ENCODE results near the gene CLHC1. TPM values are rescaled to one million over a fixed set of nuclear protein-coding genes. Genes with fewer than 3 reads are reported as not detected.
"Not testable (repeated sequence)": the region's sequence is repeated elsewhere in the genome, so short reads cannot be mapped to it uniquely, and the experiment has no call there.

The CLHC1 gene
- total RNA-seq, 1 experiment from 2014 or later = 32.8 TPM

DNA sequence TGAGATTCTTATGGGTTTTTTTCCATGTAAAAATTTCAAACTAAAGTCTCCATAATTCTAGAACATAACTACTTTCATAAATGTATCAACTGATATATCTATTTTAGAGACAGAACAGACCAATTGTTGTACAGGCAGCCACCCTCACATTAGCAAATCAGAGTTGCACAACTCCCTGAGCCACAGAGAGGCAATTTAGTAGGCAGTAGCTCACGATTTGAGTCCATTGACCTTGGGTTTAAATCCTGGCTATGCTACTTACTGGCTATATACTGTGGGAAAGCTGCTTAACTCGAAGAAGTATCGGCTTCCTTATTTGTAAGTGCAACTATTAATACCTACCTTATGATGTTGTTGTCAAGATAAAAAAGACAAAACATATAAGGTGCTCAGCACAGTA lies 20.7 kb upstream of the CLHC1 start:
- no peak for DNase-seq (ENCODE audit: unreplicated experiment)
- ChIA-PET CTCF (interaction anchor here (1.6 kb wide), 1 partner anchor 179 kb away, joined by 4 read pairs; no protein-coding TSS in a partner anchor), POLR2A (interaction anchor here (0.7 to 2.8 kb wide), 4 partner anchors 13 to 349 kb away, joined by 3 to 8 read pairs (median 4); partner anchors contain the start of gene MTIF2)
- Mint-ChIP-seq H3K4me3 (ENCODE audit: unreplicated experiment) (no peak overlapping the region), H3K9me3 (ENCODE audit: unreplicated experiment) (no peaks in the 10 kb centered on the region), H3K27ac (ENCODE audit: low read depth, unreplicated experiment) (no peak overlapping the region), H3K27me3 (ENCODE audit: insufficient read depth, unreplicated experiment) (no peaks in the 10 kb centered on the region), H3K36me3 (ENCODE audit: insufficient read depth, unreplicated experiment) (peaks cover 78% of the 10 kb centered on the region), H3K4me1 (ENCODE audit: insufficient read depth, unreplicated experiment) (no peaks in the 10 kb centered on the region)
- BruUV-seq (replicated peaks) = no TSS peak
- TF ChIP-seq, protein P1, sequence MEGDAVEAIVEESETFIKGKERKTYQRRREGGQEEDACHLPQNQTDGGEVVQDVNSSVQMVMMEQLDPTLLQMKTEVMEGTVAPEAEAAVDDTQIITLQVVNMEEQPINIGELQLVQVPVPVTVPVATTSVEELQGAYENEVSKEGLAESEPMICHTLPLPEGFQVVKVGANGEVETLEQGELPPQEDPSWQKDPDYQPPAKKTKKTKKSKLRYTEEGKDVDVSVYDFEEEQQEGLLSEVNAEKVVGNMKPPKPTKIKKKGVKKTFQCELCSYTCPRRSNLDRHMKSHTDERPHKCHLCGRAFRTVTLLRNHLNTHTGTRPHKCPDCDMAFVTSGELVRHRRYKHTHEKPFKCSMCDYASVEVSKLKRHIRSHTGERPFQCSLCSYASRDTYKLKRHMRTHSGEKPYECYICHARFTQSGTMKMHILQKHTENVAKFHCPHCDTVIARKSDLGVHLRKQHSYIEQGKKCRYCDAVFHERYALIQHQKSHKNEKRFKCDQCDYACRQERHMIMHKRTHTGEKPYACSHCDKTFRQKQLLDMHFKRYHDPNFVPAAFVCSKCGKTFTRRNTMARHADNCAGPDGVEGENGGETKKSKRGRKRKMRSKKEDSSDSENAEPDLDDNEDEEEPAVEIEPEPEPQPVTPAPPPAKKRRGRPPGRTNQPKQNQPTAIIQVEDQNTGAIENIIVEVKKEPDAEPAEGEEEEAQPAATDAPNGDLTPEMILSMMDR (IDR thresholded peaks at IDR 0.05; ENCODE audit: unreplicated experiment) = no peak
- intact Hi-C loops (cut with micrococcal nuclease) = no loop called here

DNA sequence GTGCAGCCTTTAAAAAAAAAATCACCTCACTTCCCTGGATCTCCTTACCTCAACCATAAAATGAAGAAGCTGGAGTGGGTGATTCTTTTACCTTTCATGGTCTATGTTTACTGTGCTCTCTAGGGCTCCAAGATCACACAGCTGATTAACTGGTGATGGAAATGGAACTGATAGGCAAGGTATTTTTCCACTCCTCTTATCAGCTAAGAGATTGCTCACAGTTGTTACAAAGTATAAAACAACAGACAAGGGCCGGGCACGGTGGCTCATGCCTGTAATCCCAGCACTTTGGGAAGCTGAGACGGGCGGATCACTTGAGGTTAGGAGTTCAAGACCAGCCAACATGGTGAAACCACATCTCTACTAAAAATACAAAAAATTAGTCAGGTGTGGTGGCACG lies 14.9 kb upstream of the CLHC1 start:
- Mint-ChIP-seq H3K36me3 (ENCODE audit: insufficient read depth, unreplicated experiment) (peaks cover 78% of the 10 kb centered on the region), H3K27ac (ENCODE audit: low read depth, unreplicated experiment) (no peak overlapping the region), H3K4me3 (ENCODE audit: unreplicated experiment) (no peak overlapping the region), H3K9me3 (ENCODE audit: unreplicated experiment) (no peaks in the 10 kb centered on the region), H3K27me3 (ENCODE audit: insufficient read depth, unreplicated experiment) (no peaks in the 10 kb centered on the region), H3K4me1 (ENCODE audit: insufficient read depth, unreplicated experiment) (no peaks in the 10 kb centered on the region)
- no TSS peak for BruUV-seq (replicated peaks)
- intact Hi-C loops (cut with micrococcal nuclease) = no loop called here
- CTCF ChIA-PET = interaction anchor here (0.6 kb wide), 1 partner anchor 205 kb away, joined by 3 read pairs; no protein-coding TSS in a partner anchor
- POLR2A ChIA-PET = interaction anchor here (0.8 to 0.9 kb wide), 2 partner anchors 14 to 173 kb away, joined by 3 read pairs; partner anchors contain the start of genes CLHC1 and RPS27A
- TF ChIP-seq, protein P1 (IDR thresholded peaks at IDR 0.05; ENCODE audit: unreplicated experiment) = no peak
- DNase-seq (ENCODE audit: unreplicated experiment) = no peak

DNA sequence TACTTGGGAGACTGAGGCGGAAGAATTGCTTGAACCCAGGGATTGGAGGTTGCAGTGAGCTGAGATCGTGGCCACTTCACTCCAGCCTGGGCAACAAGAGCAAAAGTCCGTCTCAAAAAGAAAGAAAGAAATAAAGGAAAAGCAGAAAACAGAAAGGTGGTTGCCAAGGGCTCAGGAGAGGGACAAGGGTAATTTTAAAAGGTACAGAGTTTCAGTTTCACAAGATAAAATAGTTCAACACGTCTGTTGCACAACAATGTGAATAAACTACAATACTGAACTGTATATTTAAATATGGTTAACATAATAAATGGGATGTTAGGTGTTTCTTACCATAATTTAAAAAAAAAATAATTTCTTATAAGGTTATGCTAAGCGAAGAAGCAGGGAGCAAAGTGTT lies 13.3 kb upstream of the CLHC1 start:
- TF ChIP-seq, protein P1 (IDR thresholded peaks at IDR 0.05; ENCODE audit: unreplicated experiment) = no peak
- Mint-ChIP-seq H3K9me3 (ENCODE audit: unreplicated experiment) (no peaks in the 10 kb centered on the region), H3K27ac (ENCODE audit: low read depth, unreplicated experiment) (no peak overlapping the region), H3K4me1 (ENCODE audit: insufficient read depth, unreplicated experiment) (no peaks in the 10 kb centered on the region), H3K36me3 (ENCODE audit: insufficient read depth, unreplicated experiment) (peaks cover 81% of the 10 kb centered on the region), H3K4me3 (ENCODE audit: unreplicated experiment) (no peak overlapping the region), H3K27me3 (ENCODE audit: insufficient read depth, unreplicated experiment) (no peaks in the 10 kb centered on the region)
- BruUV-seq (replicated peaks) = no TSS peak
- CTCF ChIA-PET = interaction anchor here (0.7 kb wide), 1 partner anchor 9 kb away, joined by 3 read pairs; no protein-coding TSS in a partner anchor
- DNase-seq (ENCODE audit: unreplicated experiment) = no peak
- POLR2A ChIA-PET = no interaction called here
- intact Hi-C loops (cut with micrococcal nuclease) = no loop called here

DNA sequence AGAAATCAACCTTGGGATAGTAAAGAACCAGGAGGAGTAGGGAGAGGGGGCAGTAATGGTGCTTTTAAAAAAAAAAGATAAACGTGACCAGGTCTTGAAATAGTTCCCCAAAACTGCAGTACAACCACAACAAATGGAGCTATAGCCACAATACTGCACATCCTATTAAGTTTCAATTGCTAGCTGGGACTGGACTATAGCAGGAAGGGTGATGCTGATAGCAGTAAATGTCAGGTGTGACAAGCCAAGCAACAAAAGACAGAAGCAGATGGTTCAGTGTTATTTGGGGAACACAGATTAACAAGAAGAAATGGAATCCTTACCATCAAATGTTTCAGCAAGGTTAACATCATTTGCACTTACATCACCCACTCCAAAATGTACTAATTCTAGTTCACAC lies 10.5 kb upstream of the CLHC1 start:
- Mint-ChIP-seq H3K36me3 (ENCODE audit: insufficient read depth, unreplicated experiment) (peaks cover 76% of the 10 kb centered on the region), H3K27ac (ENCODE audit: low read depth, unreplicated experiment) (no peak overlapping the region), H3K4me1 (ENCODE audit: insufficient read depth, unreplicated experiment) (no peaks in the 10 kb centered on the region), H3K9me3 (ENCODE audit: unreplicated experiment) (no peaks in the 10 kb centered on the region), H3K4me3 (ENCODE audit: unreplicated experiment) (no peak overlapping the region), H3K27me3 (ENCODE audit: insufficient read depth, unreplicated experiment) (no peaks in the 10 kb centered on the region)
- TF ChIP-seq, protein P1 (IDR thresholded peaks at IDR 0.05; ENCODE audit: unreplicated experiment) = no peak
- POLR2A ChIA-PET = interaction anchor here (1.0 to 2.5 kb wide), 2 partner anchors 10 to 13 kb away, joined by 3 to 9 read pairs; partner anchors contain the start of genes CLHC1 and RPS27A
- no TSS peak for BruUV-seq (replicated peaks)
- CTCF ChIA-PET = interaction anchor here (1.2 kb wide), 1 partner anchor 39 kb away, joined by 3 read pairs; no protein-coding TSS in a partner anchor
- intact Hi-C loops (cut with micrococcal nuclease) = no loop called here
- DNase-seq (ENCODE audit: unreplicated experiment) = no peak

DNA sequence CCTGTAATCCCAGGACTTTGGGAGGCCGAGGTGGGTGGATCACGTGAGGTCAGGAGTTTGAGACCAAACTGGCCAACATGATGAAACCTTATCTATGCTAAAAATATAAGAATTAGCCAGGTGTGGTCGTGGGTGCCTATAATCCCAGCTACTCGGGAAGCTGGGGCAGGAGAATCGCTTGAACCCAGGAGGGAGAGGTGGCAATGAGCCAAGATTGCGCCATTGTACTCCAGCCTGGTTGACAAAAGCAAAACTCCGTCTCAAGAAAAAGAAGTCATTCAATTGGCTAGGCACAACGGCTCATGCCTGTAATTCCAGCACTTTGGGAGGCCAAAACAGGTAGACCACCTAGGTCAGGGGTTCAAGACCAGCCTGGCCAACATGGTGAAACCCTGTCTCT lies 9.5 kb upstream of the CLHC1 start:
- H3K4me1 Mint-ChIP-seq (ENCODE audit: insufficient read depth, unreplicated experiment); H3K4me3 Mint-ChIP-seq (ENCODE audit: unreplicated experiment); H3K27me3 Mint-ChIP-seq (ENCODE audit: insufficient read depth, unreplicated experiment); intact Hi-C loops (cut with micrococcal nuclease); BruUV-seq (replicated peaks); H3K9me3 Mint-ChIP-seq (ENCODE audit: unreplicated experiment); DNase-seq (ENCODE audit: unreplicated experiment); H3K27ac Mint-ChIP-seq (ENCODE audit: low read depth, unreplicated experiment): not testable (repeated sequence)
- H3K36me3 Mint-ChIP-seq (ENCODE audit: insufficient read depth, unreplicated experiment) = peaks cover 79% of the 10 kb centered on the region
- CTCF ChIA-PET = interaction anchor here (0.6 kb wide), 1 partner anchor 18 kb away, joined by 3 read pairs; no protein-coding TSS in a partner anchor
- POLR2A ChIA-PET = interaction anchor here (2.5 kb wide), 1 partner anchor 9 kb away, joined by 9 read pairs; the partner anchor contains the start of genes CLHC1 and RPS27A

Data from MCF 10A (cell line).